Measurements from ENCODE around the gene PTX4. TPM values are rescaled to one million over a fixed set of nuclear protein-coding genes. Genes with fewer than 3 reads are reported as not detected.
A peak's percentile ranks its signal among the peaks of the same experiment; 100 is the strongest.

Gene PTX4
- total and polyA plus RNA-seq, 9 of the 15 experiments (the other 6 are each of a cell fraction or from before 2014, with no cell fraction given): 0.11 TPM; not detected in 8

GRCh38 chr16:1474796-1475551 is 13.8 kb downstream of the PTX4 start, which contains the start of gene CLCN7 (continued):
- TF ChIP-seq REST (IDR thresholded peaks at IDR 0.05; ENCODE audit: borderline replicate concordance): peak; percentile 99
- peak; percentile 55; the same call in 1 of the 2 replicates for TF ChIP-seq REST (CRISPR knock-in tag; IDR thresholded peaks at IDR 0.05; ENCODE audit: low read depth)
- no peak for TF ChIP-seq WHSC1 (IDR thresholded peaks at IDR 0.05; ENCODE audit: low read length)
- no peak for TF ChIP-seq NR0B1 (IDR thresholded peaks at IDR 0.05; ENCODE audit: partially characterized antibody)
- TF ChIP-seq, protein P1, sequence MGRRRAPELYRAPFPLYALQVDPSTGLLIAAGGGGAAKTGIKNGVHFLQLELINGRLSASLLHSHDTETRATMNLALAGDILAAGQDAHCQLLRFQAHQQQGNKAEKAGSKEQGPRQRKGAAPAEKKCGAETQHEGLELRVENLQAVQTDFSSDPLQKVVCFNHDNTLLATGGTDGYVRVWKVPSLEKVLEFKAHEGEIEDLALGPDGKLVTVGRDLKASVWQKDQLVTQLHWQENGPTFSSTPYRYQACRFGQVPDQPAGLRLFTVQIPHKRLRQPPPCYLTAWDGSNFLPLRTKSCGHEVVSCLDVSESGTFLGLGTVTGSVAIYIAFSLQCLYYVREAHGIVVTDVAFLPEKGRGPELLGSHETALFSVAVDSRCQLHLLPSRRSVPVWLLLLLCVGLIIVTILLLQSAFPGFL (CRISPR knock-in tag; IDR thresholded peaks at IDR 0.05): no peak
- TF ChIP-seq ILF3 (IDR thresholded peaks at IDR 0.05; ENCODE audit: borderline replicate concordance): no peak
- peak; percentile 97 for TF ChIP-seq CLOCK (CRISPR knock-in tag; IDR thresholded peaks at IDR 0.05; ENCODE audit: borderline replicate concordance)
- no peak for TF ChIP-seq BRCA1 (IDR thresholded peaks at IDR 0.05)
- 0 out of 2 replicates have a peak, but pooled peaks have one; percentile 86 for TF ChIP-seq BRCA1 (CRISPR knock-in tag; IDR thresholded peaks at IDR 0.05)
- no peak for TF ChIP-seq PTBP1 (IDR thresholded peaks at IDR 0.05; ENCODE audit: low read depth, low read length)
- no peak for TF ChIP-seq CREBBP (IDR thresholded peaks at IDR 0.05; ENCODE audit: low read depth, low read length)
- peak; percentile 47; the same call in 1 of the 2 replicates for TF ChIP-seq GTF2E2 (tag; IDR thresholded peaks at IDR 0.05)
- no peak for TF ChIP-seq STAT5B (CRISPR knock-in tag; IDR thresholded peaks at IDR 0.05)
- TF ChIP-seq ZNF41 (CRISPR knock-in tag; conservative IDR thresholded peaks at IDR 0.05): peak; percentile 61; the same call in 1 of the 2 replicates
